Ishikawa (cell line): Measurements from ENCODE around the gene SUZ12.

Experiments
- CEBPB ChIP-seq: IDR thresholded peaks from 2 replicates; pipeline ENCODE4 v1.6.1; 2012
- EP300 ChIP-seq: IDR thresholded peaks from 2 replicates; pipeline ENCODE4 v1.6.1; 2012; ENCODE audit warnings: borderline replicate concordance
- FOXM1 ChIP-seq: IDR thresholded peaks from 2 replicates; pipeline ENCODE4 v1.6.1; 2012; ENCODE audit warnings: low read depth, borderline replicate concordance
- TCF12 ChIP-seq: IDR thresholded peaks from 2 replicates; pipeline ENCODE4 v1.6.1; 2012; ENCODE audit warnings: low read depth

DNA sequence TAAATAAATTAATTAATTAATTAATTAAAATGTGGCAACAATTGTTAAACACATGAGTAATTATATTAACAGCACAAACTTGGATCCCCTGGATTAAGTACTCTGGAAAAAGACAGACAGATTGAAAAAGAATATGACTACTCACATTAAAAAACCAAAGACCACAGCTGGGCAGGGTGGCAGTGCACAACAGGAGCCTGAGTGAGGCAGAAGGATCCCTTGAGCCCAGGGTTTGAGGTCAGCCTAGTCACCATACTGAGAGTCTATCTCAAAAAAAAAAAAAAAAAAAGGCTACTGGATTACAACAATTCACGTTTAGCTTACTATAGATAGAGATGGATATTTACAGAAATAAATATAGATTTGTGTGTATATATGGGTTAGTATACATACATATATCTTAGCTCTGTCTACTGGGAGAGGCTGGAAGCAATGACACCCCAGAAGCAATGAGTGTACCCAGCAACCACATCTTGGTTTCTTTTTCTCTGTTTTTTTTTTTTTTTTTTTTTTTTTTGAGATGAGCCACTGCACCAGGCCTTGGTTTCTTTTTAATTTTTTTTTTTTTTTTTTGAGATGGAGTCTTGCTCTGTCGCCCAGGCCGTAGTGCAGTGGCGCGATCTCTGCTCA, 10.6 kb upstream of the SUZ12 start:
- TF ChIP-seq FOXM1: no peak
- TF ChIP-seq TCF12: no peak
- no peak for TF ChIP-seq EP300
- TF ChIP-seq CEBPB: no peak
